ENCODE data around the gene FSTL3.

The FSTL3 gene

GRCh38 chr19:645912-646778, 30.0 kb upstream of the FSTL3 start:
- TF ChIP-seq CTBP1 (IDR thresholded peaks at IDR 0.05; ENCODE audit: borderline replicate concordance): no peak
- TF ChIP-seq TARDBP (IDR thresholded peaks at IDR 0.05): no peak
- no peak for TF ChIP-seq LEF1 (IDR thresholded peaks at IDR 0.05; ENCODE audit: borderline replicate concordance)
- no peak for TF ChIP-seq HDGF (IDR thresholded peaks at IDR 0.05; ENCODE audit: borderline replicate concordance)
- TF ChIP-seq FOXA1 (IDR thresholded peaks at IDR 0.05): no peak
- TF ChIP-seq SP1 (IDR thresholded peaks at IDR 0.05): no peak
- TF ChIP-seq BHLHE40 (IDR thresholded peaks at IDR 0.05; ENCODE audit: borderline replicate concordance): no peak
- no peak for TF ChIP-seq L3MBTL2 (conservative IDR thresholded peaks at IDR 0.05)
- no peak for TF ChIP-seq ELF4 (IDR thresholded peaks at IDR 0.05)
- no peak for TF ChIP-seq ARNT (IDR thresholded peaks at IDR 0.05)
- TF ChIP-seq ZNF384 (IDR thresholded peaks at IDR 0.05): no peak
- no peak for TF ChIP-seq FOXK2 (IDR thresholded peaks at IDR 0.05)
- TF ChIP-seq NFRKB (IDR thresholded peaks at IDR 0.05): no peak
- CTCF ChIA-PET: no interaction called here
- POLR2A ChIA-PET: no interaction called here
- no peak for DNase-seq (ENCODE audit: extremely low spot score)

DNA sequence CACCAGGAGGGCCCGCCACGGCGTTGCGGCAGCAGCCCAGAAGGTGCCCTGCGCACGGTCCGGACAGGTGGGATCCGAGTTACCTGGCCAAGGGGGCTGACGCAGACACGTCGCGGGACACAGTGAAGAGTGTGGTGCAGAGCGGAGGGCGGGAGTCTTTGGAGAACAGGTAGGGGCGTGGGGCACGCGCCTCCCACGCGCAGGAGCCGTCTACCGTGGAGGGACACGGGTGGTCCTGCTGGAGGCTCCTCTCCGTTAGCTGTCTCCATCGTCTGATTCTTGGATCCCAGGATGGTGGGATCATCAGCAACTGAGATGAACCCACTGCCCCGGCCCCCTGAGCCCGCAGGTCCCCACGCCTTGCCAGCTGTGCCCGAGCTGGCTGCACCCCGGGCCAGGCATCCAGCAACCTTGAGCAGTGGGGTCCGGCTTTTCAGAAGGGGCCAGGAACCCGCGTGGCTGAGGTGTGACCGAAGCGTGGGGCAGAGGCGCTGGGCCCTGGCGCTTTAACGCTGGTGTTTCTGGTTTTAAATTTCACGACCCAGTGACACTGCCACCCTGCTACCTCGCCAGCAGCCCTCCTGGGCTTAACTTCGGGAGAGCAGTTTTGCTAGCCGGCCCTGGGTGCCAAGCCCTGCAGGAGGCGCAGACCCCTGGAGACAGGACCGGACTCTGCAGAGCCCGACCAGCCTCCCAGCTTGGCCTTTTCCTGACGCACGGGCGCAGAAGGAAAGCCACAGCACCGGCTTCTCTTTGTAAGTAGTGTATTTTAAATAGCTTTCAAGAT, 29.2 kb upstream of the FSTL3 start:
- no peak for TF ChIP-seq TARDBP (IDR thresholded peaks at IDR 0.05)
- no peak for TF ChIP-seq PKNOX1 (IDR thresholded peaks at IDR 0.05)
- no peak for TF ChIP-seq FOXA1 (IDR thresholded peaks at IDR 0.05)
- no peak for TF ChIP-seq BHLHE40 (IDR thresholded peaks at IDR 0.05; ENCODE audit: borderline replicate concordance)
- no peak for TF ChIP-seq HDGF (IDR thresholded peaks at IDR 0.05; ENCODE audit: borderline replicate concordance)
- no peak for TF ChIP-seq FOXM1 (IDR thresholded peaks at IDR 0.05; ENCODE audit: borderline replicate concordance)
- no peak for TF ChIP-seq CTBP1 (IDR thresholded peaks at IDR 0.05; ENCODE audit: borderline replicate concordance)
- no peak for TF ChIP-seq ARNT (IDR thresholded peaks at IDR 0.05)
- TF ChIP-seq LEF1 (IDR thresholded peaks at IDR 0.05; ENCODE audit: borderline replicate concordance): no peak
- TF ChIP-seq ELF4 (IDR thresholded peaks at IDR 0.05): no peak
- no peak for TF ChIP-seq NFRKB (IDR thresholded peaks at IDR 0.05)
- TF ChIP-seq SUZ12 (IDR thresholded peaks at IDR 0.05): no peak
- no peak for TF ChIP-seq ZNF384 (IDR thresholded peaks at IDR 0.05)
- no peak for TF ChIP-seq L3MBTL2 (conservative IDR thresholded peaks at IDR 0.05)
- no peak for TF ChIP-seq SP1 (IDR thresholded peaks at IDR 0.05)
- TF ChIP-seq FOXK2 (IDR thresholded peaks at IDR 0.05): no peak
- CTCF ChIA-PET: no interaction called here
- no peak for DNase-seq (ENCODE audit: extremely low spot score)
- POLR2A ChIA-PET: no interaction called here

DNA sequence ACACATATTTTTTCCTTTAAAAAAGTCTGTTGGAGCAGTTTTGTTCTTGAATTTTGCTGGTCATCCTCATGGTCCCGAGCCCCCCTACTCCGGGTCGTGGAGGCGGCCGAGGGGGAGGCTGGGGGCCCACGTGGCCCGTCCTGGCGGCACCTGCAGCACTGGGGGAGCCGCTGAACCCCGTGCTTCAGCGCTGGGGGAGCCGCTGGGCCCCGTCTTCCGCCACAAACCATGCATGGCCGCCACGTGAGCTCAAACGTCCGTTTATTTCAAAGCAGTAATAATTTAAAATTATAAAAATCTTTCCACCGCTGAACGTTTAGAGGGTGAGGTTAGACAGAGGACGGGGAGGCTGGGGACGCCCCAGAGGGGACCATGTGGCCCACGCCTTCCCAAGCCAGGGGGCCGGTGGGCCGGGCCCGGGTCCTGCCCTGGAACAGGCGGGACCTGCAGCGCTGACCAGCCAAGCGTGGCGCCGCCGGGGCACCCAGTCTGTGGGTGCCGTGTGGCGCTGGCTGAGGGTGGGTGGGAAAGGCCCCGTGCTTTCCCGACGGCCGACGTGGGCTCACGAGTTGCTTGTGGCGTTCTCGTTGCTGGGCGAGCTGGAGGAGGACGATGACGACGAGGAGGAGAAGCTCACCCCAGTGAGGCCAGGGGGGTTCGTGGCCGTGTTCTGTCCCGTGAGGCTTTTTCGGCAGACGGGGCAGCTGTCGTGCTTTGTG, 28.5 kb upstream of the FSTL3 start:
- TF ChIP-seq SP1 (IDR thresholded peaks at IDR 0.05): no peak
- TF ChIP-seq ELF4 (IDR thresholded peaks at IDR 0.05): no peak
- TF ChIP-seq FOXK2 (IDR thresholded peaks at IDR 0.05): no peak
- no peak for TF ChIP-seq HDGF (IDR thresholded peaks at IDR 0.05; ENCODE audit: borderline replicate concordance)
- TF ChIP-seq SUZ12 (IDR thresholded peaks at IDR 0.05): no peak
- TF ChIP-seq L3MBTL2 (conservative IDR thresholded peaks at IDR 0.05): no peak
- no peak for TF ChIP-seq PKNOX1 (IDR thresholded peaks at IDR 0.05)
- no peak for TF ChIP-seq LEF1 (IDR thresholded peaks at IDR 0.05; ENCODE audit: borderline replicate concordance)
- TF ChIP-seq TARDBP (IDR thresholded peaks at IDR 0.05): no peak
- TF ChIP-seq FOXM1 (IDR thresholded peaks at IDR 0.05; ENCODE audit: borderline replicate concordance): no peak
- no peak for TF ChIP-seq FOXA1 (IDR thresholded peaks at IDR 0.05)
- DNase-seq (ENCODE audit: extremely low spot score): no peak
- POLR2A ChIA-PET: no interaction called here
- CTCF ChIA-PET: no interaction called here

GRCh38 chr19:648305-648704, 27.9 kb upstream of the FSTL3 start:
- CTCF ChIA-PET: no interaction called here
- no peak for DNase-seq (ENCODE audit: extremely low spot score)
- TF ChIP-seq LEF1 (IDR thresholded peaks at IDR 0.05; ENCODE audit: borderline replicate concordance) (no peak), FOXK2 (IDR thresholded peaks at IDR 0.05) (no peak), FOXM1 (IDR thresholded peaks at IDR 0.05; ENCODE audit: borderline replicate concordance) (no peak)
- POLR2A ChIA-PET: no interaction called here

DNA sequence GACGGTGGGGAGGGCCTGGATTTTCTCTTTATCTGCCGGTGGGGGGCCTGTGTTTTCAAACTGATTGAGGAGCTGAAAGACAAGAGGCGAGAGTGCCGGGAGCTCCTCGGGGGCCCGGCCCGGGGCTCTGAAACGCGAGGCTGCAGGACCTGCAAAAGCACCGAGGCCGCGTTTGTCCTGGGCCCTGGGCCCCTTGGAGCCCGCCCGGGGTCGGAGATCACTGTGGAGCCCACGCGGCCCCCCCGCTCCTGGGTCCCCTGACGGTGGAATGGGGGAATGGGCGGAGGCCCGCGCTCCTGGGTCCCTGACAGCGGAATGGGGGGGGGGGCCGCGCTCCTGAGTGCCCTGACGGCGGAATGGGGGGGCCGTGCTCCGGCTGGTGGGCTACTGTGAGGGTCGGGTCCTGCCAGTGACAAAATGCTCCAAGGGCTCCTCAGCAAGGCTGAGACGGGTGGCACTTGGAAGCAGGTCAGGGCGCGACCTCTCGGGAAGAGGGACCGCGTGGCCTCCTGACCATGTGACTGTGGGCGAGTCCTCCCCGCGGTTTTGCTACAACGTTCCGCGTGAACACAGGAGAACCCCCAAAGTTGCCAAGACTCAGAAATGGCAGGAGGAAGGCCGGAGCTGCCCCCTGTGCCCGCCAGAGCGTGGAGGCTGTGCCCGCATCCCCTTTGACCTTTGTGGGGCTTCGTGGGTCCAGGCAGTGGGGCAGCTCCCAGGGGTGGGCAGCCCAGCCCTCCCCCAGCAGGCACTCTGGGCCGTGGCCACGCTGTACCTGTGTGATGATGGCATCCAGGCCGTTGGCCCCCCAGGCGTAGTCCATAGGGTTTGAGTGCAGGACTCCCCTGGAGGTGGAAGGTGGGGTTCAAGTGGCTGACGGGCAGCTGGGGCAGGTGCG, 27.0 kb upstream of the FSTL3 start:
- CTCF ChIA-PET: no interaction called here
- no peak for DNase-seq (ENCODE audit: extremely low spot score)
- POLR2A ChIA-PET: no interaction called here
- TF ChIP-seq FOXA1 (IDR thresholded peaks at IDR 0.05): no peak
- TF ChIP-seq ARNT (IDR thresholded peaks at IDR 0.05): no peak
- no peak for TF ChIP-seq BHLHE40 (IDR thresholded peaks at IDR 0.05; ENCODE audit: borderline replicate concordance)
- no peak for TF ChIP-seq FOXK2 (IDR thresholded peaks at IDR 0.05)
- no peak for TF ChIP-seq TARDBP (IDR thresholded peaks at IDR 0.05)
- no peak for TF ChIP-seq HDGF (IDR thresholded peaks at IDR 0.05; ENCODE audit: borderline replicate concordance)
- no peak for TF ChIP-seq NFRKB (IDR thresholded peaks at IDR 0.05)
- no peak for TF ChIP-seq PKNOX1 (IDR thresholded peaks at IDR 0.05)
- TF ChIP-seq SP1 (IDR thresholded peaks at IDR 0.05): no peak
- no peak for TF ChIP-seq SUZ12 (IDR thresholded peaks at IDR 0.05)
- no peak for TF ChIP-seq CTBP1 (IDR thresholded peaks at IDR 0.05; ENCODE audit: borderline replicate concordance)
- TF ChIP-seq FOXM1 (IDR thresholded peaks at IDR 0.05; ENCODE audit: borderline replicate concordance): no peak
- TF ChIP-seq L3MBTL2 (conservative IDR thresholded peaks at IDR 0.05): no peak
- no peak for TF ChIP-seq ELF4 (IDR thresholded peaks at IDR 0.05)
- TF ChIP-seq LEF1 (IDR thresholded peaks at IDR 0.05; ENCODE audit: borderline replicate concordance): no peak
- TF ChIP-seq ZNF384 (IDR thresholded peaks at IDR 0.05): no peak

Measured in HEK293T (cell line).